LNCaP clone FGC (cell line): ENCODE data around the gene CCDC85C.

Source experiments
- DNase-seq: peaks from one replicate; pipeline ENCODE4 v3.0.0-alpha.2; 2011; ENCODE audit warnings: low read depth
- H3K4me3 ChIP-seq: 2 replicates; pipeline ENCODE4 v1.5.1; 2011; ENCODE audit warnings: mild to moderate bottlenecking, low read depth, low read length, control low read depth
- CTCF ChIP-seq: IDR thresholded peaks from 2 replicates; pipeline ENCODE4 v1.5.1; 2012; ENCODE audit warnings: mild to moderate bottlenecking; ENCODE audit not compliant: control insufficient read depth, insufficient read depth; ENCODE audit errors: extremely low read depth

Gene CCDC85C

GRCh38 chr14:99516871-99517642 lies 87.0 kb downstream of the CCDC85C start:
- TF ChIP-seq CTCF, result no peak
- DNase-seq, result no peak
- no peak overlapping the region for H3K4me3 ChIP-seq

DNA sequence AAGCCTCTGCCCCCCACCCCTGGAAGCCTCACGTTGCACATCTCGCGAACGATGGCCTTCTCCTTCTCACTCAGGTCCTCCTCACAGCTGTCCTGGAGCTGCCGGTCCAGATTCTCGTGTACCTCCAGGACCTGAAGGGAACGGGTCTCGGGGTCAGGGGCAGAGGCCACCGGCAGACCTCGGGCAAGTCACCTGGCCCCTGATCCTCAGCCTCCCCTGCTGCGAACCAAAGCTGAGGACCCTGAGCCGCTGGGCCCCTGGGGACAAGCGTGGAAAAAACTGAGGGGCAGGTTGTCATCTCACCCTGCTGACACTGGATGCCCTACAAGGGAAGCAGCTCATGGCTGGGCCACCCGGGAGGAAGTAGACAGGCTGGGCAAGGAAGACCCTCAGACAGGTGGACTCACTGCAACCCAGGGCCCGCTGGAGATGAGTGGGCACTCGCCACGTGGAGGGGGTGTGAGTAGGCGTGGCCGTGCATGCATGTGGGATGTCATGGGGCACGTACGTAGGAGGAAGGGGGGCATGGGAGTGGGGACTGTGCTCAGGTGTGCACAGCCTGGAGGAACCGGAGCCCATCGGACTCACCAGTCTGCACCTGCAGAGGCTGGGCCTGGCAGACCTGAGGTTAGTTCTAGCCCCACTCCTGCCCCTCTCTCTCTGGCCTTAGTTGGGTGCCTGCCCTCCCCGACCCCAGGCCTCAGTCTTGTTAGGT lies 87.7 kb downstream of the CCDC85C start:
- no peak for DNase-seq
- no peak overlapping the region for H3K4me3 ChIP-seq
- TF ChIP-seq CTCF, result no peak

- no peak overlapping the region for H3K4me3 ChIP-seq
- TF ChIP-seq CTCF, result no peak
- no peak for DNase-seq
Measured at GRCh38 chr14:99515301-99516155, 88.5 kb downstream of the CCDC85C start.

GRCh38 chr14:99514552-99515300 lies 89.3 kb downstream of the CCDC85C start:
- no peak for TF ChIP-seq CTCF
- H3K4me3 ChIP-seq, result no peak overlapping the region
- no peak for DNase-seq

DNA sequence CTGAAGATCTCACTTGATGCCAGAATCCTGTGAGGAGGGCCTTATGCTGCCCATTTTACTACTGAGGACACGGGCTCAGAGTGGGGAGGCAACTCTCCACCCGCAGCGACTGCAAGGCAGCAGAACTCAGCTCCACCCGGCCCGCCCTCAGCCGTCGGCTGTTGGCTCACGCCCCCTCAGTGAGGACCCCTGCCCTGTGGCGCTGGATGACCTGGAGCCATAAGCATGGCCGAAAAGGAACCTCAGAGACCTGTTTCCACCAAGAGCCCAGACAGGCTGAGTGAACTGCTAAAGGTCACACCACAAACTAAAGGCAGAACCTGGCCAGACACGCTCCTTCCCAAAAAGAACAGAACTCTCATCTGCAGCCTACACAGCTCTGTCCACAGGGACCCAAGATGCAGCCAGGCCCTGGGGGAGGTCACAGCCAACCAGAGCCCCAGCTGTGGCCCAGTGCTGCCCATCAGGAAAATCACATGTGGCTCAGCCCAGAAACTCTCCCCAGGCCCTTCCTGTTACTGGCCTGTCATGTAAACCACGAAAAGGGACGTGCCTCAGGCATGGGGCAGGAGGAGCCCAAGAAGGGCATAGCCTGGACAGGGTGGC lies 90.0 kb downstream of the CCDC85C start:
- H3K4me3 ChIP-seq, result no peak overlapping the region
- no peak for TF ChIP-seq CTCF
- no peak for DNase-seq

DNA sequence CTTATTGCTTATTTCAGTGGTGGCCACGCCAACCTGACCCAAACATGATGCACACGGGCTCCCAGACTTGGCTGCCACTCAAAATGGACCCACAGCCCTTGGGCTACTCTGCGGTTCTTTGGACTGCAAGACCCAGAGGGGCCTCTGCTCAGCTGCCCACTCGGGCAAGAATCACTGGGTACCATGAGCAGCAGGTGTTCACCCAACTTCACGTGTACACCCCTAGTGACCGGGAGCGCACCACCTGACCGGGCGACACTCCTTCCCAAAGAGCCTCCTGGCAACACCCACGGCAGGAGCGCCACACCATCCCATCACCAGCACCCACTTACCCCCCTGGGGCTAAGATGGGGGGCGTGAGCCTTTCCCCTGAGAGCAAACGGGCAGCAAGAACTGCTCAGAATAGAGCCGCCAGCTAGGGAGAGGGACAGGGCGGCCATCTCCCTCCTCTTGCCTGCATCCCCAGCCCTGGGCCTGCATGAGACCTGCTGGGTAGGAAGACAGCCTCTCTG lies 90.8 kb downstream of the CCDC85C start:
- no peak overlapping the region for H3K4me3 ChIP-seq
- TF ChIP-seq CTCF, result no peak
- DNase-seq, result no peak
